Cardiac fibroblast (primary cell): ENCODE data around the gene ADAP2.
"Not testable (repeated sequence)": the region's sequence is repeated elsewhere in the genome, so short reads cannot be mapped to it uniquely, and the experiment has no call there.

Experiments used
- DNase-seq, 2 donors: peaks; one replicate each; pipeline versions ENCODE4 v3.0.0 to v3.0.0-alpha.2; 2010; ENCODE audit warnings: low read depth in 2 of 2
- H3K4me3 ChIP-seq, 2 donors: replicated peaks in 1 of 2; 1 replicate in 1 of 2; 2 replicates in 1 of 2; pipeline ENCODE4 v1.5.1; 2011; ENCODE audit warnings: low read depth in 2 of 2, low read length in 2 of 2, mild to moderate bottlenecking in 2 of 2, moderate library complexity in 1 of 2
- TF ChIP-seq, protein P1 (sequence below): IDR thresholded peaks from one replicate; pipeline ENCODE4 v1.5.1; 2011; ENCODE audit warnings: low read depth, mild to moderate bottlenecking, low read length, inconsistent platforms

ADAP2 gene

DNA sequence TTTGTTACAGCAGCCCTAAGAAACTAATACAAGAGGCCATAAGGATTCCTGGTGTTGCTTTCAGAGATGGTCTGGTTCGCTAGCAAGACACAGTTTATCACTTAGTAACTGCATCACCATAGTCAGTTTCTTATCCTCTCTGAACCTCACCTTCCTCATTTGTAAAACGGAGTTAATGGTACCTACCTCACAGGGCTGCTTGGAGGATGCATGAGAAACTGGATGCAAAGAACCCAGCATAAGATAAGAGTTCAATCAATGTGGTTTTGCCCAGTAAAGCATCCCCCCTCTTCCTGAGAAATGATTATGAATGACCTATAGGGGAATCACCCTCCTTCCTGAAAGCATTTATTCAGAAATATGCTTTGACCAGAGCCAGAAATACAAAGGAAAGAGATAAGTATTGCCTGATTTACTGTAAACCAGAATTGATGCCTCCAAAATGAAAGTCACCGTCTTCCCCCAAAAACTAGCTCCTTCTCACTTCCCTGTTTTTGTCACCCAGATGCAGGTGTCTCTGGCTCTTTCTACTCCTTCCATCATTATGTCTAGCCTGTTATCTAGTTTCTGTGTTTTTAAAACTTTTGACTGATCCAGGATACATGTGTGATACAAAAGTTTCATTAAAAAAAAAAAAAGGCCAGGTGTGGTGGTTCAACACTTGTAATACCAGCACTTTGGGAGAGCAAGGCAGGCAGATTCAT is 12.9 kb upstream of the ADAP2 start:
- TF ChIP-seq, protein P1, sequence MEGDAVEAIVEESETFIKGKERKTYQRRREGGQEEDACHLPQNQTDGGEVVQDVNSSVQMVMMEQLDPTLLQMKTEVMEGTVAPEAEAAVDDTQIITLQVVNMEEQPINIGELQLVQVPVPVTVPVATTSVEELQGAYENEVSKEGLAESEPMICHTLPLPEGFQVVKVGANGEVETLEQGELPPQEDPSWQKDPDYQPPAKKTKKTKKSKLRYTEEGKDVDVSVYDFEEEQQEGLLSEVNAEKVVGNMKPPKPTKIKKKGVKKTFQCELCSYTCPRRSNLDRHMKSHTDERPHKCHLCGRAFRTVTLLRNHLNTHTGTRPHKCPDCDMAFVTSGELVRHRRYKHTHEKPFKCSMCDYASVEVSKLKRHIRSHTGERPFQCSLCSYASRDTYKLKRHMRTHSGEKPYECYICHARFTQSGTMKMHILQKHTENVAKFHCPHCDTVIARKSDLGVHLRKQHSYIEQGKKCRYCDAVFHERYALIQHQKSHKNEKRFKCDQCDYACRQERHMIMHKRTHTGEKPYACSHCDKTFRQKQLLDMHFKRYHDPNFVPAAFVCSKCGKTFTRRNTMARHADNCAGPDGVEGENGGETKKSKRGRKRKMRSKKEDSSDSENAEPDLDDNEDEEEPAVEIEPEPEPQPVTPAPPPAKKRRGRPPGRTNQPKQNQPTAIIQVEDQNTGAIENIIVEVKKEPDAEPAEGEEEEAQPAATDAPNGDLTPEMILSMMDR = no peak
- H3K4me3 ChIP-seq = no peak overlapping the region
- no peak for DNase-seq

DNA sequence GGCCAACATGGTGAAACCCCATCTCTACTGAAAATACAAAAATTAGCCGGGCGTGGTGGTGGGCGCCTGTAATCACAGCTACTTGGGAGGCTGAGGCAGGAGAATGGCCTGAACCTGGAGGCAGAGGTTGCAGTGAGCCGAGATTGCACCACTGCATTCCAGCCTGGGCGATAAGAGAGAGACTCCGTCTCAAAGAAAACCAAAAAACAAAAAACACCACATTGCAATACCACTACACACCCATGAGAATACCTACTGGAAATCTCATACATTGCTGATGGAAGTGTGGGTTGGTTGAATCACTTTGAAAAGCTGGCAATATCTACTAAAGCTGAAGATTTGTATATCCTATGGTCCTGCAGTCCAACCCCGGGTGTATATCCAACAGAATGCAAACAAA is 11.6 kb upstream of the ADAP2 start:
- not testable (repeated sequence) for DNase-seq, H3K4me3 ChIP-seq

DNA sequence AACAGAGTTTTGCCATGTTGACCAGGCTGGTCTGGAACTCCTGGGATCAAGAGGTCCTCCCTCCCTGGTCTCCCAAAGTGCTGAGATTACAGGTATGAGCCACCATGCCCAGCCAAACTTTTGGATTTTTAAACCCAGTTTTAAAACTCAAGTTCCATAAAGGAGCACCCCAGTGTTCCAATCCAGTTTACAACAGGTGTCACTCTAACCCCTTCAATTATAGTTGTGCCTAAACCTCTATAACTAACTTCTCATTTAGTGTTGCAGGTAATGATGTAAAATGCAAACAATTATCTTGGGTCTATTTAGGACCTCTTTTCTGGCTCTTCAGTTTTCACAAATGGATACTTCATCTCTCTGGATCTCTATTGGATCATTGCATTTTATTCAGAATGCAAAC is 7.8 kb upstream of the ADAP2 start:
- TF ChIP-seq, protein P1 = no peak
- H3K4me3 ChIP-seq = no peak overlapping the region
- DNase-seq = no peak

DNA sequence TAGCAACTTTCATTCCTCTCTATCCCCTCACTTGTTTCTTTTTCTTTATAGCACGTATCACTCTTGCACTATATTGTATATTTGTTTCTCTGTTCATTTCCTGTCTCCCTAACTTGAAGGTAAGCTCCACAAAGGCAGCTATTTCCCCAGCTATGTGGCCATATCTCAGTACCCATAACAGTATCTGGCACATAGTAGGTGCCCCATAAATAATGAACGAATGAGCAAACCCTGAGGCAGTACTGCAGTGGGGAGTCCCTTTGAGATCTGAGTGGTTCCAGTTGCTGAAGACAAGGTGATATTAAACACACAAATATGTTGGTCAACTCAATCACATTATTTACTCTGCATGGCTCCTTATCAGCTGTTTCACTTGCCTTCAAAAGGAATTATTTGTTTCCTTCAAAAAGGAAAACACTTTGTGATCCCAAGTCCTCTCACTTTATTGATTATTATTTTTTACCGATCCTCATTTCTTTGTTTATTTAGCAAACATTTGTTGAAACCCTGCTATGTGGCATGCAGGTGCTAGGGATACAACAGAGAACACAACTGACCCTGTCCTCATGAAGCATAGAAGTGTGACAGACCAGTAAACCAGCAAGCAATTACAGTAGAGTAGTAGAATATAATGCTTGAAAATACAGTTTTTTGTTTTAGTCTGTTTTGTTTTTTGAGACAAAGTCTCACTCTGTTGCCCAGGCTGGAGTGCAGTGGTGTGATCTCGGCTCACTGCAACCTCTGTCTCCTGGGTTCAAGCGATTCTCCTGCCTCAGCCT is 5.7 kb upstream of the ADAP2 start:
- H3K4me3 ChIP-seq = no peak overlapping the region
- DNase-seq = no peak
- TF ChIP-seq, protein P1 = no peak

DNA sequence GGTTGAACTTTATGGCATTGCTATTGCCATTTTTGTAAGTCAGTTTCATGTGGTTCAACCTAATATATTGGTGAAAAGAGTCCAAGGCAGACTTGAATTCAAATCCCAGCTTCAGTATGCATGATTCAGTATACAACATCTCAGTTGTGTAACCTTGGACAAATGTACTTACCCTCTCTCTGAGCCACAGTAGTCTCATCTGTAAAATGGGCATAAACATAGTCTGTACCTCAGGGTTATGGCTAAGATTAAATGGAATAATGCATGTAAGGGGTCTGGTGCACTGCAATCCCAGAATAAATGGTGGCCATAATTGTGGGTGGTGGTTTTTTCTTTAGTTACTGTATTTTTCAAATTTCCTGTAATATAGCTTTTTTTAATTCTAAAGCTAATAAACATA is 4.7 kb upstream of the ADAP2 start:
- DNase-seq = no peak
- no peak overlapping the region for H3K4me3 ChIP-seq
- TF ChIP-seq, protein P1 = no peak

DNA sequence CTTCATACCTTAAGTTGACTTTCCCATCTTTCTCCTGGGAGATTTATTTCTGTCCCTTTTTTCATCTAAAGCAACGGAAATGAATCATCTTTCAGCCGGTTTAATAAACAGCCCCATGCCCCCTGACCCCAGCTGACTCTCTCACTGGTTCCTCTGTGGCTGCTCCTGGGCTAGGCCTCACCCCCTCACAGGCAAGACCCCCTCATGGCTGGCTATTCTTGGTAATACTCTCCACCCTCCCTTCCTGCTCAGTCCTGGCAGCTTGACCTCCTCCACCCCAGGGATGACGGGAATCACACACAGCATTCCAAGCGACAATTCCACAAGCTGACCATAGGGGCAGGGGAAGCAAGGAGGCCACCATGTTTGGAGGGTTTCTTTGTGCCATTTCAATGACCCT is 1.5 kb upstream of the ADAP2 start:
- no peak overlapping the region for H3K4me3 ChIP-seq
- peak; percentile 18 to 45 for DNase-seq
- TF ChIP-seq, protein P1 = peak; percentile 15

DNA sequence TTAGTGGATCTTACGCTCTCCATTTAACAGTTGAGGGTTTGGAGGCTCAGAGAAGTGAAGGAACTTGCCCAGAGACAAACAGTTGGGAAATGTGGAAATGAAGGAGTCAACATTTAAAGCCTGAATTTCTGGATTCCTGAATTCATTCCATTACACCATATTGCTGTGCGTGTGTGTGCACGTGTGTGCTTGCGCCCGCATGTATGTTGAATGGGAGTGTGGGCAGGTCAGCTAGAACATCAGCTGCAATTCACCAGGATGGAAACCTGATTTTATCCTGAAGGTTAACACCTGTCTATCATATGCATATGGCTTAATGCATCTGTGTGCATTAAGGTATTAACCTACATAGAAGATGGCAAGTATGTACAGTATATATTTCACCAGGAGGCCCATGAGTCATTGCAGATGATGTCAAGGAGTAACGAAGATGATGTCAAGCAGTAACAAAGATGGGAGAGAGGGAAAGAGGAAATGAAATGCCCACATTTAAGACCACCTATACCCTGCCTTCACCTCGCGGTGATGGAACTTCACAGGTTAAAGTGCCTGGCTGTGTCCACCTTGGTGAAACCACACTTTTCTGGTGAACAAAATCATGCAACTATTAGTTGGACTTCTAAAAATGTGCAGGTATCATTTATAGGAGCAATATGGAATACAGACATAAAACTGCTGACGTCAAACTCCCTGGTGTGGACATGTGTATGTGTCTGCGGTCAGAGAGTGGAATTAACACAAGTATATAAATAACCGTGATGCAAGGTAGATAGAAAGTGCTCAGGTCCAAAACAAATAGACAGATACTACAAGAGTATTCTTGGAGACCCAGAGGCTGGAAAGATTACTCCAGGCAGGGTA is 832 bp upstream of the ADAP2 start:
- TF ChIP-seq, protein P1 = no peak
- H3K4me3 ChIP-seq = no peak overlapping the region
- DNase-seq = no peak
